Loucy (cell line): ENCODE measurements around the gene EVC.

ENCODE experiments used
- EZH2phosphoT487 ChIP-seq: fragments of 200-600 bp; IDR thresholded peaks from 2 replicates; pipeline ENCODE4 v1.6.1; 2018; ENCODE audit warnings: antibody characterized with exemption, mild to moderate bottlenecking, moderate library complexity, borderline replicate concordance
- TF ChIP-seq, protein P1 (sequence below): fragments of 200-600 bp; sonication (generic); conservative IDR thresholded peaks from 2 replicates; pipeline ENCODE4 v1.5.1; 2014; ENCODE audit warnings: mild to moderate bottlenecking, antibody characterized with exemption, low read length

DNA sequence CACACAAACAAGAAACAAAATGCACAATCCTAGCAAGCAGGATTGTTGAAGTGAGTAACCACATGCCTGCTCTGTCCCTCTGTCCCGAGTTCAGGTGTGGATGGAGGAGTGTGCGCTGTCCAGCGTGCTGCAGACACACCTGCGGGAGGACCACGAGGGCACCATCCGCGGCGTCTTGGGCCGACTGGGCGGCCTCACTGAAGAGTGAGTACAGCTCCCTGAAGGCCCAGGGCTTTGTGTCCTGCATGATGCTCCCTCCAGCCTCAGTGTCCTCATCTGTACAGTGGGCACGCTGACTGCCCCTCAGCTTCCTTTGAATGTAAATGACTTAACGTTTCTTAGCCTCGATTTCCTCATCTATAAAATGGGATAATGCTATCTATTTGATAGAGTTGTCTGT, 82.5 kb downstream of the EVC start:
- TF ChIP-seq, protein P1, sequence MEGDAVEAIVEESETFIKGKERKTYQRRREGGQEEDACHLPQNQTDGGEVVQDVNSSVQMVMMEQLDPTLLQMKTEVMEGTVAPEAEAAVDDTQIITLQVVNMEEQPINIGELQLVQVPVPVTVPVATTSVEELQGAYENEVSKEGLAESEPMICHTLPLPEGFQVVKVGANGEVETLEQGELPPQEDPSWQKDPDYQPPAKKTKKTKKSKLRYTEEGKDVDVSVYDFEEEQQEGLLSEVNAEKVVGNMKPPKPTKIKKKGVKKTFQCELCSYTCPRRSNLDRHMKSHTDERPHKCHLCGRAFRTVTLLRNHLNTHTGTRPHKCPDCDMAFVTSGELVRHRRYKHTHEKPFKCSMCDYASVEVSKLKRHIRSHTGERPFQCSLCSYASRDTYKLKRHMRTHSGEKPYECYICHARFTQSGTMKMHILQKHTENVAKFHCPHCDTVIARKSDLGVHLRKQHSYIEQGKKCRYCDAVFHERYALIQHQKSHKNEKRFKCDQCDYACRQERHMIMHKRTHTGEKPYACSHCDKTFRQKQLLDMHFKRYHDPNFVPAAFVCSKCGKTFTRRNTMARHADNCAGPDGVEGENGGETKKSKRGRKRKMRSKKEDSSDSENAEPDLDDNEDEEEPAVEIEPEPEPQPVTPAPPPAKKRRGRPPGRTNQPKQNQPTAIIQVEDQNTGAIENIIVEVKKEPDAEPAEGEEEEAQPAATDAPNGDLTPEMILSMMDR = no peak
- no peak for TF ChIP-seq EZH2phosphoT487
